GM12801 (cell line): ENCODE results near the gene UBE2L6.

Experiments used
- CTCF ChIP-seq: IDR thresholded peaks from one replicate; pipeline ENCODE4 v1.5.1; 2011; ENCODE audit warnings: control low read depth; ENCODE audit not compliant: insufficient read length; ENCODE audit errors: extremely low read depth

UBE2L6 gene

GRCh38 chr11:57523419-57523818 is 44.1 kb downstream of the UBE2L6 start:
- no peak for TF ChIP-seq CTCF

GRCh38 chr11:57521116-57521515 is 46.4 kb downstream of the UBE2L6 start:
- TF ChIP-seq CTCF, result no peak

GRCh38 chr11:57516061-57516443 is 51.4 kb downstream of the UBE2L6 start:
- no peak for TF ChIP-seq CTCF

GRCh38 chr11:57515332-57516060 is 52.0 kb downstream of the UBE2L6 start, which contains the start of gene SLC43A1:
Gene SLC43A1 (minus strand): TSS chr11:57515702. CDS start chr11:57514111, 1,591 bp downstream.
- no peak for TF ChIP-seq CTCF

- no peak for TF ChIP-seq CTCF
Observed at GRCh38 chr11:57514538-57515331, 52.7 kb downstream of the UBE2L6 start.

- no peak for TF ChIP-seq CTCF
Observed at GRCh38 chr11:57513911-57514537, 53.4 kb downstream of the UBE2L6 start.

GRCh38 chr11:57513452-57513795 is 54.0 kb downstream of the UBE2L6 start:
- no peak for TF ChIP-seq CTCF
